ENCODE measurements around the gene N4BP2L2. TPM values are rescaled to one million over a fixed set of nuclear protein-coding genes. Genes with fewer than 3 reads are reported as not detected.

The N4BP2L2 gene
- total and polyA plus RNA-seq, 9 of the 15 experiments (the other 6 are each of a cell fraction or from before 2014, with no cell fraction given), result 33.9 to 76.4 (median 48.7) TPM

GRCh38 chr13:32538621-32539246 lies at the start of gene N4BP2L2 (continued):
- peak; percentile 32 for TF ChIP-seq E2F8 (IDR thresholded peaks at IDR 0.05; ENCODE audit: low read depth, partially characterized antibody)
- no peak for TF ChIP-seq FOXP1 (CRISPR knock-in tag; IDR thresholded peaks at IDR 0.05)
- TF ChIP-seq ZNF197 (CRISPR knock-in tag; IDR thresholded peaks at IDR 0.05; ENCODE audit: low read depth), result 0 out of 2 replicates have a peak, but pooled peaks have one; percentile 37
- peak; percentile 79 for TF ChIP-seq ARID3A (IDR thresholded peaks at IDR 0.05; ENCODE audit: borderline replicate concordance, low read depth, low read length)
- TF ChIP-seq POLR3G (IDR thresholded peaks at IDR 0.05; ENCODE audit: extremely low read depth, insufficient read length, insufficient replicate concordance), result no peak
- TF ChIP-seq PKNOX1 (IDR thresholded peaks at IDR 0.05), result no peak
- no peak for TF ChIP-seq TCF3 (CRISPR knock-in tag; IDR thresholded peaks at IDR 0.05)
- peak; percentile 73; the same call in 1 of the 2 replicates for TF ChIP-seq SUPT5H (IDR thresholded peaks at IDR 0.05)
- no peak for TF ChIP-seq POLR2AphosphoS2 (IDR thresholded peaks at IDR 0.05; ENCODE audit: low read length)
- no peak for TF ChIP-seq SRSF7 (optimal IDR thresholded peaks at IDR 0.05; ENCODE audit: low read depth, low read length)
- TF ChIP-seq GATAD2B (IDR thresholded peaks at IDR 0.05; ENCODE audit: borderline replicate concordance), result no peak
- TF ChIP-seq MLX (CRISPR knock-in tag; conservative IDR thresholded peaks at IDR 0.05), result no peak
- TF ChIP-seq CEBPB (tag; IDR thresholded peaks at IDR 0.05), result peak; percentile 71
- peak; percentile 79 for TF ChIP-seq GTF2E2 (tag; IDR thresholded peaks at IDR 0.05)
- no peak; the same call in 1 of the 2 replicates for TF ChIP-seq JUN (IDR thresholded peaks at IDR 0.05; ENCODE audit: borderline replicate concordance, low read depth, low read length)
- no peak for TF ChIP-seq JUN (CRISPR knock-in tag; IDR thresholded peaks at IDR 0.05; ENCODE audit: borderline replicate concordance)
- TF ChIP-seq POLR2B (IDR thresholded peaks at IDR 0.05; ENCODE audit: low read depth, partially characterized antibody), result peak; percentile 61
- peak; percentile 89 for TF ChIP-seq TRIM28 (IDR thresholded peaks at IDR 0.05)
- TF ChIP-seq MAZ (CRISPR knock-in tag; conservative IDR thresholded peaks at IDR 0.05 in 1 of 2, IDR thresholded peaks at IDR 0.05 in 1 of 2), result peak; percentile 5 to 36; a peak in 2 of 4 replicates
- TF ChIP-seq E2F6 (IDR thresholded peaks at IDR 0.05; ENCODE audit: borderline replicate concordance in 1 of 2, extremely low read depth in 1 of 2, insufficient read depth in 1 of 2, insufficient read length in 1 of 2, low read depth in 1 of 2, low read length in 1 of 2, poor library complexity in 1 of 2, severe bottlenecking in 1 of 2), result no peak
